Body of pancreas (tissue), 4 donors: ENCODE results near the gene TEAD1.

ENCODE experiments used
- CTCF ChIP-seq, 7 experiments: fragments of 450-650 bp in 4 of 7; fragments of 200-600 bp in 3 of 7; sonication (generic) in 3 of 7; IDR thresholded peaks; one replicate each; pipeline ENCODE4 v1.5.1; 2016 to 2019; ENCODE audit warnings: antibody characterized with exemption in 7 of 7
- POLR2A ChIP-seq, 3 donors: fragments of 450-650 bp; IDR thresholded peaks; one replicate each; pipeline ENCODE4 v1.6.1; 2016; ENCODE audit warnings: antibody characterized with exemption in 3 of 3, mild to moderate bottlenecking in 2 of 3

- no peak for TF ChIP-seq CTCF (IDR thresholded peaks at IDR 0.05)
- TF ChIP-seq POLR2A (IDR thresholded peaks at IDR 0.05), result no peak
Observed at GRCh38 chr11:12876340-12876739, 202.1 kb downstream of the TEAD1 start.
